Brain microvascular endothelial cell (primary cell): ENCODE measurements around the gene SFSWAP.
"Not testable (repeated sequence)": the region's sequence is repeated elsewhere in the genome, so short reads cannot be mapped to it uniquely, and the experiment has no call there.

Source experiments
- DNase-seq: peaks from one replicate; pipeline ENCODE4 v3.0.0-alpha.2; 2020
- H3K27ac ChIP-seq: fragments of 250-450 bp; sonication (Bioruptor Pico); 2 replicates; pipeline ENCODE4 v1.5.1; 2020; ENCODE audit warnings: mild to moderate bottlenecking, moderate library complexity
- H3K27me3 ChIP-seq: fragments of 250-450 bp; sonication (Bioruptor Pico); replicated peaks from 2 replicates; pipeline ENCODE4 v1.5.1; 2020; ENCODE audit warnings: mild to moderate bottlenecking
- H3K36me3 ChIP-seq: fragments of 250-450 bp; sonication (Bioruptor Pico); replicated peaks from 2 replicates; pipeline ENCODE4 v1.5.1; 2020; ENCODE audit warnings: mild to moderate bottlenecking
- H3K4me3 ChIP-seq: 2 replicates; pipeline ENCODE4 v1.5.1; 2011; ENCODE audit warnings: low read depth, mild to moderate bottlenecking, control low read depth, low read length, moderate library complexity
- CTCF ChIP-seq: IDR thresholded peaks from 2 replicates; pipeline ENCODE4 v1.5.1; 2011; ENCODE audit warnings: low read depth, mild to moderate bottlenecking, moderate library complexity, low read length, control low read depth, inconsistent platforms; ENCODE audit errors: missing control alignments
- in situ Hi-C: cut with HindIII; loops from 2 replicates; pipeline ENCODE4 v1.10.0; 2017; ENCODE audit warnings: low sequenced_read_pairs, low pct_ligation_motif_present

The SFSWAP gene

GRCh38 chr12:131681257-131681620 is 29.7 kb upstream of the SFSWAP start:
- H3K4me3 ChIP-seq: no peak overlapping the region
- TF ChIP-seq CTCF: no peak
- DNase-seq: no peak

GRCh38 chr12:131681746-131682509 is 29.0 kb upstream of the SFSWAP start:
- DNase-seq, H3K27ac ChIP-seq, H3K36me3 ChIP-seq, H3K4me3 ChIP-seq, H3K27me3 ChIP-seq, in situ Hi-C loops: not testable (repeated sequence)

More at GRCh38 chr12:131681257-131681620, 29.7 kb upstream of the SFSWAP start:
- Histone ChIP-seq H3K36me3 (no peaks in the 10 kb centered on the region), H3K27me3 (no peaks in the 10 kb centered on the region), H3K27ac (no peak overlapping the region)
- in situ Hi-C loops: no loop called here

- Histone ChIP-seq H3K27me3 (no peaks in the 10 kb centered on the region), H3K4me3 (no peak overlapping the region), H3K36me3 (no peaks in the 10 kb centered on the region), H3K27ac (no peak overlapping the region)
- in situ Hi-C loops: no loop called here
- no peak for TF ChIP-seq CTCF
- DNase-seq: no peak
Observed at GRCh38 chr12:131682510-131682895, 28.4 kb upstream of the SFSWAP start.

- Histone ChIP-seq H3K27me3 (no peaks in the 10 kb centered on the region), H3K4me3 (no peak overlapping the region), H3K27ac (no peak overlapping the region), H3K36me3 (no peaks in the 10 kb centered on the region)
- no peak for DNase-seq
- no peak for TF ChIP-seq CTCF
- in situ Hi-C loops: no loop called here
Observed at GRCh38 chr12:131683266-131684014, 27.4 kb upstream of the SFSWAP start.

- H3K27me3 ChIP-seq: no peaks in the 10 kb centered on the region
- no peak for DNase-seq
- in situ Hi-C loops: no loop called here
- no peaks in the 10 kb centered on the region for H3K36me3 ChIP-seq
- TF ChIP-seq CTCF: no peak
- no peak overlapping the region for H3K27ac ChIP-seq
- no peak overlapping the region for H3K4me3 ChIP-seq
Observed at GRCh38 chr12:131684015-131684725, 26.7 kb upstream of the SFSWAP start.
